ENCODE data around the gene MAP3K12.

MAP3K12 gene

DNA sequence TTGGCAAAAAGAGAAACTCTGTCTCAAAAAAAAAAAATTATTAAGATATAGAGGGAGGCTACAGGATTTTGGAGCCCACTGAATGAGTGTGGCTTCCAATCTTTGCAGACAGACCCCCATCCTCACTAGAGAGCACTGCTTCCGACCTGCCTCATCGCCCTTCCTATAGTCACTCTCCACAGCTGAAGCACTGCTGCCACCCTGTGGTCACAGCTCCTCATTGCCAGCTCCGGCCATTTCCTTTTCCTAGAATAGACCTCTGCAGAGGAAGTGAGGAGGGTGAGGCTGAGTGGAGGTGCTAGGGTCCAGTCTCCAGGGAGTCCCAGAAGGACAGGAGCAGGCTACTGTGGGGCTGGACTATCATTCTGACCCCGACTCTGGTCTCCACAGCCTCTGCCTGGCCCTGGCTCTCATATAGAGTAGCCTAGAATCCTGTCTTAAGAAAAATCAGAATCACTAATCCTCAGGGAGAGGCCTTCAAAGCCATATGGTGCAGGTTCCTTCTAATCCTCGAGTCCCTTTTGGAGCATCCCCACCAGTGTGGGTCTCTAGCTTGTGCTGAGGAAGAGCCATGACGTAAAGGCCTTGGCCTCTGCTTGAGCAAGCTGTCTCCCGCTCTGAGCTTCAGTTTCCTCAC is 9.4 kb upstream of the MAP3K12 start:
- peak; percentile 72 to 93 (median 78) for DNase-seq (ENCODE audit: low read depth in 2 of 3, low spot score in 1 of 3)

DNA sequence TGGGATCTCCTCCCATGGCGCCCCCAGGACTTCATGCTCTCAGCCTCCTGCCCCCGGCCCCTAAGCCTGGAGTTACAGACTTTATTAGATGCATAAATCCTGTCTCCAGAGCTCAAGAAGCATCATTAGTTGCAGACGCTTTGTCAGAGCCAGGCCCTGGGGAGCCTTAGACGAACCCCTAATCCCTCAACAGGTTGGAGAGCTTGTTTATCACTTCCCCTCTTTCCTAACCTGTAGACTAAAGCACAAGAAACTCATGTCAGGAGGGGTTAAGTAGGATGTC is 8.3 kb upstream of the MAP3K12 start:
- no peak for DNase-seq (ENCODE audit: low read depth in 2 of 3, low spot score in 1 of 3)

DNA sequence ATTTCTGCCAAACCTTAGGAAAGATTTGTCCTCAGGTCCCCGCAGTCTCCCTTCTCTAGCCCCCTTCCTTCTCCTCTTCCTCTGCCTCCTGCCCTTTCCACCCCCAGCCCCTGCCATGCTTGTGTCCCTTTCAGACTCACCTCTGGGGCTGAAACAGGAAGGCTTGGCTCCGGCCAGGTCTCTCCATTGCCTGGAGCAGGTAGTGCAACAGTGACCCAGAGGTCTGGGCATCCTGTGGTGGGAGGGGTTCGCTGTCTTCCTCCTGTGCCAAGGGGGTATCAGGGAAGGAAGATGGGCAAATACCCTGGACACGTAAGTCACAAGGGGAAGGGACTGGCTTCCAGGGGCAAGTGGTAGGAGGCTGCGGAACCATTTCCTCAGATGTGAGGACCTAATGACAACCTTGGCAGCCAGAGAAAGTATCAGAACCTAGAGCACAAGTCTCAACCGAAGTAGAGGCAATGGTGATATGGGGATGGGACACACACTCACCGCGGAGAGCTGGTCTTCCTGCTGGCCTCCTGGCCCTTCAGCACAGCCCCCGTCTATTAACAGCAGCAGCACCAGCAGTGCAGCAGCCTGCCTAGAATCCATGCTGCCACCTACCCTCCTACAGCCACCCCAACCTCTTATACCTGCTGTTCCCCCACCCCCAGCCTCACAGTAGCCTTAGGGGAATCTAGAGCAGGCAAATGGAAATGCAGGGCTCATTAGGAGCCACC is 7.8 kb upstream of the MAP3K12 start, which contains the start of gene NPFF:
Gene NPFF (minus strand): TSS at position 604 of the 722 bp plus-strand sequence. CDS start 10 bp downstream, at position 594.
- no peak for DNase-seq (ENCODE audit: low read depth in 2 of 3, low spot score in 1 of 3)

DNA sequence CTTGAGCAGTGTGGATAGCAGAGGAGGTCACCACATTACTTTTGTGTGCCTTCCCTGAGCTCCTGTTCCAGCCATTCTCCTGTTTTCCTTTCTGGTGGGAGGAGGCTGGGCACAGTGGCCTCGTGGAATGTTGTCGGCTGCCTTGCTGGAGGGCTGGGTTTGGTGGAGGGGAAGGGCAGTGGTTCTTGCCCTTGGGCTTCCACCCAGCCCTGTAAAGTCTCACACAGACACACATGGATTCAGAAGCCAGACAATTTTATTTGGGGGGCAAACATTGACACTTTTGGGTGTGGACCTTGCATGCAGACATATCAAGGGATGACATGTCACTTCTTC is 7.2 kb upstream of the MAP3K12 start:
- no peak for DNase-seq (ENCODE audit: low read depth in 2 of 3, low spot score in 1 of 3)

DNA sequence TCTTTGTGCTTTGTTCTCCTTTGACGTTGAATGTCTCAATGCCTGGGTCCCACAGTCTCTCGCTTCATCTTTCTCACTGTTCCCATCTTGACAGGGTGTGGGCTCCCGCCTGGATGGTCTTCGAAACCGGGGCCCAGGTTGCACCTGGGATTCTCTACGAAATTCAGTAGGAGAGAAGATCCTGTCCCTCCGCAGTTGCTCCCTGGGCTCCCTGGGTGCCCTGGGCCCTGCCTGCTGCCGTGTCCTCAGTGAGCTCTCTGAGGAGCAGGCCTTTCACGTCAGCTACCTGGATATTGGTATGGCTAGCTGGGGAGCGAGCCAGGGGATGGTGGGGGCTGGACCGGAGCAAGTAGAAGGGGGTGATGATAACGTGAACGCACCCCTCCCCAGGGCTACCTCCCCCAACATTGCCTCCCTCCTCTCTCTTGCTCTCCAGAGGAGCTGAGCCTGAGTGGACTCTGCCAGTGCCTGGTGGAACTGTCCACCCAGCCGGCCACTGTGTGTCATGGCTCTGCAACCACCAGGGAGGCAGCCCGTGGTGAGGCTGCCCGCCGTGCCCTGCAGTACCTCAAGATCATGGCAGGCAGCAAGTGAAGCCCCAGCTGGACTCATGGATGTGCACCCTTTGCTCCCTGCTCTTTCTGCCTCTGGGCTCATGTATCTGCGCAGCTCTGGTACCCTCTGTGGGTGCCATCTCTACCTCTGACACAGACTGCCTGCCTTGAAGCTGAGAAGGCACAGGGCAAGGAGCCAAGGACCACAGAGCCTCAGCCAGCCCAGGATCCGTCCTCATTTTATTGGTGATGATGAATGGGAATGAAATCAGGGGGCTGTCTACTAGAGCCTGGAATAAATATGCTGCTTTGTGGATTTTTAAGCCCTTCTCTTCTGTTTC is 6.5 kb upstream of the MAP3K12 start:
- DNase-seq (ENCODE audit: low read depth in 2 of 3, low spot score in 1 of 3), result no peak

DNA sequence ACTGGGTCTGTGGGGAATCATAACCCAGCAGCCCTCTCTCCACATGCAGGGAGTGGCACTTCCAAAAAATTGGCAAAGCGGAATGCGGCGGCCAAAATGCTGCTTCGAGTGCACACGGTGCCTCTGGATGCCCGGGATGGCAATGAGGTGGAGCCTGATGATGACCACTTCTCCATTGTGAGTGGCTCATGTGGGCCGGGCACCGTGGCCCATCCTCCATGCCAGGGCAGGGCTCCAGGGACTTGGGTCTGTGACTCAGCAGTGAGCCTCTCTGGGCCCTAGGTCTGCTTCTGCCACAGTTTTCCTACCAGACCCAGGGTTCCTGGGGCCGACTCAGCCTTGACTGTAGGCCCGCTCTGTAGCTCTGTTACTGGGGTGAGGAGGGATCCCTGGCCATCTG is 5.8 kb upstream of the MAP3K12 start:
- no peak for DNase-seq (ENCODE audit: low read depth in 2 of 3, low spot score in 1 of 3)

DNA sequence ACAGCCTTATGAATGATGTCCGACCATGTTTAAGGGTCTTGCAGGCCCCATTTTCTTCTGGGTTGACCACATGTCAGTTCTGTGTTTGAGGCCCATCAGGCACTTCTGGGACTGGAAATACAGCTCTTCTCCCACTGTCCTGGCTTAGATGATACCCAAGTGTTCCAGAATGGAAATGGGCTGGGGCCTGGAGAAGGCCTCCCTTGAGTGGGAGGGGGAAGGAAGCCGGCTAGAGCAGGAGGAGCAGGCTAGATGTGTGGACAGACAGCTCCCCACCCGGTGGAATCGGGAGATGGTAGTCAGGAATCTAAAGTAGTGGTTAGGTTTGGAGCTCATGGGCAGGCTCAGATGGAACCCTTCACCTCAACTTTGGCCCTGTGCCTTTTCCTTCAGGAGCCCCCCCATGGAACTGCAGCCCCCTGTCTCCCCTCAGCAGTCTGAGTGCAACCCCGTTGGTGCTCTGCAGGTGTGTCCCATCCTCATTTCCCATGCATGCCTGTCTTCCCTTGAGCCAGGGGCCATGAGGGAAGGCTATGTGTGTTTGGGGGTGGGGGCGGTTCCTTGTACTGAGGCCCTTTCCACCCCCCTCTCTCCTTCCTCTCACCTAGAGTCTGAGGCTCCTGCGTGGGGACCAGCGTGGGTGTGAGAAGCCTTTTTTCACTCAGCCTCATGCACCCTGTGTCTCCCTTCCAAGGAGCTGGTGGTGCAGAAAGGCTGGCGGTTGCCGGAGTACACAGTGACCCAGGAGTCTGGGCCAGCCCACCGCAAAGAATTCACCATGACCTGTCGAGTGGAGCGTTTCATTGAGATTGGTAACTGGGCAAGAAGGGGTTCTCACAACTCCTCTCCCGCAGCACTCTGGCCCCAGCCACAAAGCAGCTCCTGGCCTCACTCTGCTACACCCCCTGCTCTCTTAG is 5.0 kb upstream of the MAP3K12 start:
- no peak for DNase-seq (ENCODE audit: low read depth in 2 of 3, low spot score in 1 of 3)

DNA sequence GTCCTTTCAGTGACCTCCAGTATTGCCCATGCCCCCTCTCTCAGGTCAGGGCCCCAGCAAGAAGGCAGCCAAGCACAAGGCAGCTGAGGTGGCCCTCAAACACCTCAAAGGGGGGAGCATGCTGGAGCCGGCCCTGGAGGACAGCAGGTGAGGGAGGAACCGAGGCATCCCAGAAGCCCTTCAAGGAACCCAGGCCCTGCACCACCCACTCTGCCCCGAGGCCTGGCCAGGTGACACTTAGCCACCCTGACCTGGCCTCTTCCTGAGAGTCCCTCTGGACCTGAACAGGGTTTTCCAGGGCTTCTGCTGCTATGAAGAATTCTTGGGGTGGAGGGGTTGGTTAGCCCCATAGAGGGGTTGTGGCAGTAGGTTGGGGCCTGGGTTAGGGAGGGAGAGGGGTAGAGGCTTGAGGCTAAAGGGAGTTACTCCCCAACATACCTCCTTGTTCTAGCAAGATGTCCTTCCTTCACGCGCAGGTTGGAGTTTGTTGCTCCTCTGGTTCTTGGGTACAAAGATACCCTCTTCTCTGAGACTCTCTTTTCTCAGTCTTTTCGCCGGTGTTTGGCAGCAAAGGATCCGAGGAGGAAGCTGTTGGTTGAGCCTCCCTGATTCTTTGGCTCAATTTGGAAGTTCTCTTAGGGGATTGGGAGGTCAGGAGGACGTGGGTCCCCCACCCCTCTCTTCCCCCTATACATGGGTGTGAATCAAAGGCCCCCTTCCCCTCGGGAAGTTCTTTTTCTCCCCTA is 3.9 kb upstream of the MAP3K12 start:
- no peak for DNase-seq (ENCODE audit: low read depth in 2 of 3, low spot score in 1 of 3)

DNA sequence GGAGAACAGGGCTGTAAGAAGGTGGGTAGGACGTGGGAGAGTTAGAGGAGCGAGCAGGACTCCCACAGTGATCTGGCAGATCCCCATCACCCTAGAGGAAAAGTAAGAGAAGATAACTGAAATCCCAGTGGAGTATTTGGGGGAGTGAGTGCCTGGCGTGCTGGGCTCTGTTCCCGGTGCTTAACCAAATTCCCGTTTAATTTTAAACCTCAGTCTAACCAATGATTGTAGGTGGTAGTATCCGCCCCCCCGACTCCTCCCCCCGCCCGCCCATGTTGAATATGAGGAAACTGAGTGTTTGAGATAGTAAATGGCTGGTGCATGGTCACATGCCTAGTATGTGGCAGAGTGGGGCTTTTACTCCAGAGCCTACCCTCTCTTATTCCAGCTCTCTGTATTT is 3.1 kb upstream of the MAP3K12 start:
- DNase-seq (ENCODE audit: low read depth in 2 of 3, low spot score in 1 of 3), result no peak

DNA sequence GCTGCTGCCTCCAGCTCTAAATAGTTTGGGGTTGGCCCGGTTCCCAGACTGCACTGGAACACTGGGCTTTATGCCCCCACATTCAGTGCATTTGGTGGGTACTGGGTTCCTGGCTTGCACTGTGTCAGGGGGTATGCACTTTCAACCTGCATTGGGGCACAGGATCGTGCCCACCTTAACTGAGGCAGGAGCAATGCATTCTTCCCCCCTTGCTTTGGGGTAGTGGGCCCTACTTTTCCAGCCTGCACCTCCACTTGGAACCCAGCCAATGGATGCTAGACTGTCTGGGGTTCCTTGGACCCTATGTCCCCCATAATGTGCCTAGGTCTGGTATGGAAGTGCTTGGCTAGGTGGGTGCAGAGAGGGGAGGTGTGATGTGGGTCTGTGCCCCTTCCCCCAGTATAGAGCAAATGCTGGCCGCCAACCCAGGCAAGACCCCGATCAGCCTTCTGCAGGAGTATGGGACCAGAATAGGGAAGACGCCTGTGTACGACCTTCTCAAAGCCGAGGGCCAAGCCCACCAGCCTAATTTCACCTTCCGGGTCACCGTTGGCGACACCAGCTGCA is 2.4 kb upstream of the MAP3K12 start:
- DNase-seq (ENCODE audit: low read depth in 2 of 3, low spot score in 1 of 3), result no peak

DNA sequence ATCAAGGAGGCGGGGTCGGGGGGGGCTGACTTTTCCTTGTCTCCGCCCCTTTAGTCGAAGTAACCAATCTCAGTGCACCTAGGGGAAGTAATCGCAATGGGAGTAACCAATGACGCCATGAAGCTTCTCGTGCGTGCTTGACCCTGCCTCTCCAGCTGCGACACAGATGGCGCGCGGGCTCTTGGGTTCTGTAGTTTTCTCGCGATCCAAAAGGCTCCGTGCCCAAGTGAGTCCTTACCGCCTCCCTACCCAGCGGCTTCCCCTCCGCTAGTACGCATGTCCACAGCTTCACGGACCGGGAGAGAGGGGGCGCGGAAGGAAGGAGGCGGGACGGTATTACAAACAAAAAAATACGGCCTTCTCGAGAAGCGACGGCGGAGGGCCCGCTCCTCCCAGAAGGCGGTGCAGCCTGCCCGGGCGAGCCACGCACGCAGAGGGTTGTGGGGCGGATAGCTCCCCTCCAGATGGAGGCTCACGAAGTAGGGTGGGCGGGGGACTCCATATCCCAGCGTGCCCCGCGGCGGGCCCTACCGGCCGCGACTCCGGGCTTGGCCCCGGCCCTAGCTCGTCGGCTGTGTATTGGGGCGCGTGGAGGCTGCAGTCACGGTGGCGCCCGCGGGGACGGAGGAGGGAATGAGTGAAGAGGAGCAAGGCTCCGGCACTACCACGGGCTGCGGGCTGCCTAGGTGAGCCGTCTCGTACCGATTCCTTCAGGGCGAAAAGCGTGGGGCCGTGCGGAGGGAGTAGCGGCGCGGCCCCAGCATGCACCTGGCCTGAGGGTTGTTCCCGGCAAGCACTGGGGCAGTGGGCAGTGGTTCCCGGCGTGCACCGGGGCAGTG is 1.7 kb upstream of the MAP3K12 start, which contains the start of gene TARBP2:
Gene TARBP2 (plus strand): TSS at position 508 of the 839 bp plus-strand sequence. CDS start 126 bp downstream, at position 634.
- DNase-seq (ENCODE audit: low read depth in 2 of 3, low spot score in 1 of 3), result peak; percentile 89 to 99 (median 97)

DNA sequence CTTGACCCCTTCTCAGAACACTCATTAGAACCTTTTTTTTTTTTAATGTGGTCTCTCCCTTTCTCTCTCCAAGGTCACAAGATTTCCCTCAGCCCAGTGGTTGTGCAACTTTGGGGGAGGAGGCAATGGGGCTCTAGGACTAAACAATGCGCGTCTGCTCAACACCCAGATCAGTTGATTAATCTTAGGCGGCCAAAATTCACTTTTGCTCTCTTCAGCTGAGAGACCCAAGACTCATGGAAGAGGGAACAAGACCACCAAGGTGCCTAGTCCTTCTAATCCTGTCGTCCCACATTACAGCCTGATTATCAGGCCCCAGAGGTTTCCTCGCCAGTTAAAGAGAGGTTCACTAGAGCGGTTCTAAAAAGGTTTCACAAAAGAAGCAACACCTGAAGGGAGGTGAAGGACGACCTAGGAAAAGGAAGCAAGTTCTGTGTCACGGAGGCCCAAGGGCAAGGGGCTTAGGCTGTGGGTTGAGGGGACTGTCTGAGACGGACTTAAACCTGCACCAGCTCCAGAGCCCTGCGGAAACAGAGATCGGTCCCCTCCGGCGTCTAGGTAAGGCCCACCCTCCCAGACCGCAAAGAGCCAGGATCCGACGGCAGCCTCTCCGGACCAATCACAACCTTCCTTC is 1.0 kb upstream of the MAP3K12 start:
- no peak for DNase-seq (ENCODE audit: low read depth in 2 of 3, low spot score in 1 of 3)

DNA sequence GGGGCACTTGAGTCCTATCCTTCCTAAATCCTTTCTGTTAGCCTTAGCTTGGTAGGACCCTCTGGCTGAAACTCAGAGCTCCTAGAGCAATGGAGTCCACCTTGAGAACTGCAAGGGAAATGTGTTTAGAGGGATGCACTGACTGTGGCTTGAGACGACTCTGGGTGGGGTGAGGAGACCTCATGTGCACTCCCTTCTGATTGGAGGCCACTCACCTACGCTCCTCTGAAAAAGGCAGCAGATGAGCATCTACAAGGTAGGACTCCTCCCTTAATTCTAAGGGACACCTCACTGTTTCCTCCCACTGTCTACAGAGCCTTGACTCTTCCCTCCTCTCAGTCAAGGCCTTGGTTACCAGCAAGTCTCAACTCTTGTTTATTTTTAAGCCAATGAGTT is 1.0 kb downstream of the MAP3K12 start:
- no peak for DNase-seq (ENCODE audit: low read depth in 2 of 3, low spot score in 1 of 3)

DNA sequence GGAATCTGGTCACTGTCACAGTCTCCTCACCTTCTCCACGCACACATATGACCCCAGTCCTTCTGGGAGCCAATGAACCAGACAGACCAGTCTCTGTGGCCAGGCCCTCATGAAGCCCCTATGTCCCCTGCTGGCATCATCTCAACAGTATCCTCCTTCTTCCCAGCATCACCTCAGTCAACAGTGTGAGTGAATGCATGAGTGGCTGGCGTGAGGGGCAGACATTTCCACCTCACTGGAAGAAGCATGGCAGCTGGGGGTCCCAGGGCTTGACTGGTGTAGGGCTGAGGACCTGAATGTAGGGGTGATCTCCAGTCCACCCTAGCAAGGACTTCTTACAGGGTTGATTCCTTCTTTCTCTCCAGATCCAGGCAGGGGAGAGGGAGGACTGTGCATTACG is 1.8 kb downstream of the MAP3K12 start:
- DNase-seq (ENCODE audit: low read depth in 2 of 3, low spot score in 1 of 3), result no peak

DNA sequence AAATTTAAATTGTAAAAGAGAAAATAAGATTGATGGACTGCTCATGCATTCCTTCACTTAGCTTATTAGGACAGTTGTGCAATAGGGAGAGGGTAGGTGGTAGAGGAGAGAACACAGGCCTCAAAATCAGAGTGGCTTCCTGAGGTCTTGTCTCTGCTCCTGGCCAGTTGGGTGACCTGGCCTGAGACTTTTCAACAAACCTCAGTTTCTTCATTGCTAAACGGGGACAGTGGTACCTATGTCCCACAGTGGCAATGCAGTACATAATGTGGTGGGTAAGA is 2.6 kb downstream of the MAP3K12 start:
- DNase-seq (ENCODE audit: low read depth in 2 of 3, low spot score in 1 of 3), result no peak

DNA sequence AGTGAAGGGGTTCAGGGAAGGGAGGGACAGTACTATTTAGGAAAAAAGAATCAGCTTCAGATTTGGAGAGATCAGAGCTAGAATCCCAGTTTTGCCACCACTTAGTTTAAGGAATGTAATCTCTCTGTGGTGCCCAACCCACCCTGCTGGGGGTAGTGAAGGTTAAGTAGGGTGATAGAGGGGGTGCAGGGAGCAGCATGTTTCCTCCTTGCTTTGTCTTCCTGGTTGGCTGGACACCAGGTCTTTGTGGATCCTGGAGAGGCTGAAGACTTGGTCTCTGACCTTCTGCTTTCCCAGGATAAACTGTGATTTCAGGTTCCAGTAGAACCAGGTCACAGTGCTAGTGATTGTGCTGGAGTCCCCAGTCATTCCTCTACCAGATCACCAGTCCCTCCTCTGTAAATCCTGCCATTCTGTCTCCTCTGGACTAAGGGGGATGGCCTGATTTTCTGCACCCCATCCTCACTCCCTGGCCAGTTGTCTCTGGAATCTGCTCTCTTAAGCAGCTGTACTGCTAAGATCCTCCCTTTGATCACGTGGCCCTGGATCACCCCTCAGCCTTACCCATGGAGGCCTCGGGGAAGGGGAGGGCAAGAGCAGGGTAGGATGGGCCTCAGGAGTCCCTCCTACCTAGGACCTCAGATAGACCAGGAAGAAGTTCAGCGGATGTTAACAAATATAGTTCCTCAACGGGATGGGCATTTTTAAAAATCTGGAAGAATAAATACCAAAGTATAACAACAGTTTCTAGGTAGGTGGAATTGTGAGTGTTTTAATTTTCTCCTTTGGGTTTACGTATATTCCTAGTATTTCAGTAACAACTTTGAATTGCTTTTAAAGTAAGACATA is 3.1 kb downstream of the MAP3K12 start:
- DNase-seq (ENCODE audit: low read depth in 2 of 3, low spot score in 1 of 3), result no peak

DNA sequence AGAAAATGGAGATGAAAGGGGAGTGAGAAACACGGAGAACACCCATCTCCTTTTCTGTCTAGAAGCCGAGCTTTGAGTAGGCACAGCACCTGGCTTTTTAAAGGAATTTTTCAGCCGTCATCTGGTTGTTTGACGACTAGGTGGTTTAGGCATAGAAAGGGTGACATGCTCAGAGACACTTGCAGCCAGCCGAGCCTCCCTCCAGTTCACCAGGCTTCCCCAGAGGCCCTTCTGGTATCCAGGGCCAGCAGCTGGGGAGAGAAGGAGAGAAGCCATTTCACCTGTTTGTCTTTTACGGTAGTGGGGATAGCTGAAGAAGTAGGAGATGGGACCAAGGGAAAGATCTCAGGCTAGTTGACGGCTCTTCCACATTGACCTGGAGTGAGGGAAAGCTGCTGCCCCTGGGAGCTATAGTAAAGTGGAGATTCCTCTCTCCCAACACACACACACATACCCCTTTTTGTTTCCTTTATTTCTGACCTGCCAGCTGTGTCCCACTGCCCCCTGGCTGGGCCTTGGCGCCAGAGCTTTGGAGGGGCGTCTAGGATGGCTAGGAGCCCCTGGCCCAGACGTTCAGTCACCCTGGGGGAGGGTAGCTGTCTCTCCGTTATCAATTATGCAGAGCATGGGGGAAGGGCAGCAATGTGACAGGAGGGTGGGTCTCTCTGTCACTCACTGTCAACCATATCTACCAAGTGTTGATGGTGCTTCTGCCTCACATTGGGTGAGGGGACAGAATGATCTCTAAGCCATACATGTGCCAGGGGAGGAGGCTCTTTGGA is 5.5 kb downstream of the MAP3K12 start:
- no peak for DNase-seq (ENCODE audit: low read depth in 2 of 3, low spot score in 1 of 3)
